ENCODE results near the gene ICE2.

The ICE2 gene

DNA sequence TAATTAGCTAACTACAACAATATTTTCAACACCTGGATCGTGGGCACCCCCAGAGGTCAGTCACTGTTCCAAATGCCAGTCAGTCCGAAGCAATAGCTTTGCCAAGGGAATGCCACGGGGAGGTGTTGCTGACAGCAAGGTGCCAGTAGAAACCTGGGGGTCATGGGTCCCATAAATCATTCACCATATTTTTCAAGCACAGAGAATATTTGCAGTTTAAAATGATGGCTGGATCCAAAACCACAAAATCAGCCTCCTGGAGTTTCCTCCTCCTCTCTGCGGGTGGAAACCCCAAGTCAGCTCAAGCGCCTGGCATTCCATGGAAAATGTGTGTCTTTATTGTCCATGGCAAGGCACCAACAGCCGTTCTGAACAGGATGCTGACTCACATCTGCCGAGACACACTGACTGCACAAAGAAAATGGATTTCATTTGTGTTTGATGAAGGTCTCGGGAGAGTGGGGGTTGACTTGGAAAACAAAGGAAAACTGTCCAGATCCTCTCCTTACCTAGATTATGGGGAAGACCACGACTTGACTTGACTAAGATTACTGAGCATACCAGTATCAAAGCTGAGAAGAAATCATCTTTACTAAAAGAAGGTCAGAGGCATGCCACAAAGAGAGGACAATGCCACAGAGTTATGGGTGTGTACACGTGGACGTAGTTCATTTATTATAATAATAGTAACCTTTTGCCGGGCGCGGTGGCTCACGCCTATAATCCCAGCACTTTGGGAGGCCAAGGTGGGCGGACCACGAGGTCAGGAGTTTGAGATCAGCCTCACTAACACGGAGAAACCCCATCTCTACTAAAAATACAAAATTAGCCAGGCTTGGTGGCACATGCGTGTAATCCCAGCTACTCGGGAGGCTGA, 107.5 kb downstream of the ICE2 start:
- TF ChIP-seq, protein P1, sequence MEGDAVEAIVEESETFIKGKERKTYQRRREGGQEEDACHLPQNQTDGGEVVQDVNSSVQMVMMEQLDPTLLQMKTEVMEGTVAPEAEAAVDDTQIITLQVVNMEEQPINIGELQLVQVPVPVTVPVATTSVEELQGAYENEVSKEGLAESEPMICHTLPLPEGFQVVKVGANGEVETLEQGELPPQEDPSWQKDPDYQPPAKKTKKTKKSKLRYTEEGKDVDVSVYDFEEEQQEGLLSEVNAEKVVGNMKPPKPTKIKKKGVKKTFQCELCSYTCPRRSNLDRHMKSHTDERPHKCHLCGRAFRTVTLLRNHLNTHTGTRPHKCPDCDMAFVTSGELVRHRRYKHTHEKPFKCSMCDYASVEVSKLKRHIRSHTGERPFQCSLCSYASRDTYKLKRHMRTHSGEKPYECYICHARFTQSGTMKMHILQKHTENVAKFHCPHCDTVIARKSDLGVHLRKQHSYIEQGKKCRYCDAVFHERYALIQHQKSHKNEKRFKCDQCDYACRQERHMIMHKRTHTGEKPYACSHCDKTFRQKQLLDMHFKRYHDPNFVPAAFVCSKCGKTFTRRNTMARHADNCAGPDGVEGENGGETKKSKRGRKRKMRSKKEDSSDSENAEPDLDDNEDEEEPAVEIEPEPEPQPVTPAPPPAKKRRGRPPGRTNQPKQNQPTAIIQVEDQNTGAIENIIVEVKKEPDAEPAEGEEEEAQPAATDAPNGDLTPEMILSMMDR (IDR thresholded peaks at IDR 0.05; ENCODE audit: insufficient read depth, low read depth, low read length, missing control alignments), result no peak
- H3K4me3 ChIP-seq (ENCODE audit: low read depth, low read length), result no peak overlapping the region
- DNase-seq (ENCODE audit: low read depth), result no peak

DNA sequence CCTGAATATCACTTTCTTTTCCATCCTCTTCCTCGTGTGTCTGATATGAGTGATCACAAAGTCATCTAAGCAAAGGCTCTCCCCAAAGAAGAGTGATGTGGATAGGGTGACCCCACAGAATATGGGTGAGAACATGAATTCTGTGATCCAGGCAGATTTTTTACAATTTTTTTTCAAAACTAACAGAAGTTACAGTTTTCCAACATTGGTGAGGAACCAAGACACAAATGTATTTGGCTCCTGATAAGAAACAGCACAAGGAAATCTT, 108.1 kb downstream of the ICE2 start:
- DNase-seq (ENCODE audit: low read depth), result no peak
- TF ChIP-seq, protein P1 (IDR thresholded peaks at IDR 0.05; ENCODE audit: insufficient read depth, low read depth, low read length, missing control alignments), result no peak
- no peak overlapping the region for H3K4me3 ChIP-seq (ENCODE audit: low read depth, low read length)

DNA sequence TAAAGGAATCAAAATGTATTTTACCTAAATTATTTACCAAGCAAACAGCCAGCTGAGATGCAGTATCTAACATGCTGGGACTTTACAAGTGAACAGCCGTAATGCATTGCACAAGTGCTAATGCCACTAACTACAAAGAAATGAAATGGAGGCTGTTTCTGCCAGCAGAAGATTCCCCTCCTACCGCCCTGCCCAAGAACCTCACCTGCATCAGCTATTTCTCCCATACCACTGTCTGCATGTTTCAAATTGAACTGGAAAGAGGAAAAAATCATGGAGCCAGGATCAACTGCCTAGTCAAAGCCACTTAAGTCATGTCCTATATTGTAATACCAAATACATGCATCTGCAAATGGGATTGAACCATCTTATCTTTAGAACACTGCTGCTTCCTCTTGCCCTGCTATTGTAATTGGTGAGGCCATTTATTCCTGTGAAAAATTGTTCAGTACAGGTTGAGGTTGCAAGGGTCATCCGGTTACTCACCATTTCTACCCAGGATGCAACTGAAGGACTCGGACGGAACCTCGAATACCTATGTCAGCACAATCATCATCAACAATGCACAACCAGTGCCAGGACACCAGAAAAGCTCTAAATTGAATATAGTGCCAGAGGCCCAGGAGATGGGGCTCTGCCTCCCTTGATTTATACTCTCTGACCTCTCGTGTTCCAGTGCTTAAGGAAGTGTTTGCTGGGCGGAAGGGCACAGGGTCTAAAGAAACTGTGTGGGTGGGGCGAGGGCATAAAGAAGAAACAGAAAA, 108.7 kb downstream of the ICE2 start:
- no peak overlapping the region for H3K4me3 ChIP-seq (ENCODE audit: low read depth, low read length)
- DNase-seq (ENCODE audit: low read depth), result no peak
- TF ChIP-seq, protein P1 (IDR thresholded peaks at IDR 0.05; ENCODE audit: insufficient read depth, low read depth, low read length, missing control alignments), result no peak

DNA sequence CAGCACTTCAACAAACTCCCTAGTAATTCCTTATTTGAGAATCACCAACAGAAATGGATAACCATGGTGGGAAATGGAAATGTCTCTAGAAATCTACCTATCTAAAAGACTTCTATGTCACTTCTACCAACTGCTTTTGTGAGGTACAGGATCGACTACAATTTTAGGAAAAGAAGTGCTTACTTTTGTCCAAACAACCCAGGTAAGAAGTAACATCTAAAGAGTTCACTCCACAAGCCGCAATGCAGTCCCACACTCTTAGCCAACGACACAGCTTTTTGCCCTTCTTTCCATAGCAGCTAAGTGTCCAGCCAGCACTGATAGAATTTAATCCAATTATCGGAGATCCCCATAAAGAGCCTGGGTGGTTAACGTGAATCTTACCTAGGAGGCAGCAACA, 109.2 kb downstream of the ICE2 start:
- TF ChIP-seq, protein P1 (IDR thresholded peaks at IDR 0.05; ENCODE audit: insufficient read depth, low read depth, low read length, missing control alignments), result no peak
- no peak for DNase-seq (ENCODE audit: low read depth)

More for the DNA sequence above, 109.2 kb downstream of the ICE2 start:
- H3K4me3 ChIP-seq (ENCODE audit: low read depth, low read length), result no peak overlapping the region

Data from GM12865 (cell line).